Activated CD4-positive, alpha-beta T cell treated with anti-CD3 and anti-CD28 coated beads for 36 hours (primary cell): ENCODE measurements around the gene RFPL3. TPM values are rescaled to one million over a fixed set of nuclear protein-coding genes. Genes with fewer than 3 reads are reported as not detected.

Experiments used
- ATAC-seq: fragments of 200-7000 bp; cut with Tn5 transposase; one replicate; pipeline ENCODE4 v1.10.0; 2021; ENCODE audit warnings: mild to moderate bottlenecking, moderate library complexity
- CTCF ChIA-PET: fragments of 350-600 bp; sonication (Branson Sonifier 250); formaldehyde crosslinking; loops from one replicate; lab custom pipeline; 2021; ENCODE audit warnings: antibody characterized with exemption; lab: Charles Lee
- POLR2A ChIA-PET: fragments of 350-600 bp; sonication (Branson Sonifier 250); formaldehyde crosslinking; loops from one replicate; lab custom pipeline; 2021; ENCODE audit warnings: antibody characterized with exemption, inconsistent platforms; lab: Charles Lee
- DNase-seq: peaks from one replicate; pipeline ENCODE4 v3.0.0-alpha.2; 2020
- H3K27ac Mint-ChIP-seq: one replicate; pipeline ENCODE4 v1.8.0; 2021; ENCODE audit warnings: mixed read lengths
- H3K27me3 Mint-ChIP-seq: one replicate; pipeline ENCODE4 v1.8.0; 2021; ENCODE audit warnings: mixed read lengths
- H3K36me3 Mint-ChIP-seq: one replicate; pipeline ENCODE4 v1.8.0; 2021; ENCODE audit warnings: low read depth, mixed read lengths
- H3K4me1 Mint-ChIP-seq: one replicate; pipeline ENCODE4 v1.8.0; 2021; ENCODE audit warnings: mixed read lengths
- H3K4me3 Mint-ChIP-seq: one replicate; pipeline ENCODE4 v1.8.0; 2021; ENCODE audit warnings: mild to moderate bottlenecking, moderate library complexity, mixed read lengths
- H3K9me3 Mint-ChIP-seq: one replicate; pipeline ENCODE4 v1.8.0; 2021; ENCODE audit warnings: low read depth, mixed read lengths
- intact Hi-C, 2 experiments: fragments of 100-400 bp; cut with DNase I in 1 of 2; cut with micrococcal nuclease in 1 of 2; formaldehyde crosslinking; loops; one replicate each; pipeline versions ENCODE4 v1.14.2 to v1.15.1; 2022 to 2024; cut with DNase I, micrococcal nuclease
- total RNA-seq, 2 experiments: library from RNA; stranded (reverse); gene quantifications; one replicate each; pipeline ENCODE4 v1.2.3, GENCODE V29; 2021

RFPL3 gene
- total RNA-seq, 2 experiments from 2014 or later, result not detected

- CTCF ChIA-PET, result no interaction called here
These were observed 34.0 kb upstream of the RFPL3 start for GRCh38 chr22:32323513-32324164.

GRCh38 chr22:32324505-32325415, 32.9 kb upstream of the RFPL3 start:
- no peak overlapping the region for H3K27ac Mint-ChIP-seq
- CTCF ChIA-PET, result no interaction called here

More at GRCh38 chr22:32323513-32324164, 34.0 kb upstream of the RFPL3 start:
- Mint-ChIP-seq H3K4me1 (no peaks in the 10 kb centered on the region), H3K9me3 (no peaks in the 10 kb centered on the region), H3K27ac (no peak overlapping the region), H3K36me3 (no peaks in the 10 kb centered on the region), H3K4me3 (no peak overlapping the region), H3K27me3 (peaks cover 9% of the 10 kb centered on the region)
- DNase-seq (no peak), ATAC-seq (no peak)
- POLR2A ChIA-PET, result no interaction called here
- intact Hi-C loops, result no loop called here

GRCh38 chr22:32325416-32325801, 32.3 kb upstream of the RFPL3 start:
- H3K36me3 Mint-ChIP-seq, result no peaks in the 10 kb centered on the region
- no peak overlapping the region for H3K4me3 Mint-ChIP-seq
- ATAC-seq (no peak), DNase-seq (no peak)
- peaks cover 5% of the 10 kb centered on the region for H3K27me3 Mint-ChIP-seq
- POLR2A ChIA-PET, result no interaction called here
- H3K4me1 Mint-ChIP-seq, result no peaks in the 10 kb centered on the region
- no peaks in the 10 kb centered on the region for H3K9me3 Mint-ChIP-seq
- no peak overlapping the region for H3K27ac Mint-ChIP-seq
- CTCF ChIA-PET, result no interaction called here
- intact Hi-C loops, result no loop called here

More at GRCh38 chr22:32324505-32325415, 32.9 kb upstream of the RFPL3 start:
- Mint-ChIP-seq H3K4me3 (no peak overlapping the region), H3K36me3 (no peaks in the 10 kb centered on the region), H3K9me3 (no peaks in the 10 kb centered on the region), H3K27me3 (peaks cover 5% of the 10 kb centered on the region), H3K4me1 (no peaks in the 10 kb centered on the region)
- intact Hi-C loops, result no loop called here
- POLR2A ChIA-PET, result interaction anchor here (0.6 kb wide), 1 partner anchor 264 kb away, joined by 3 read pairs; no protein-coding TSS in a partner anchor
- ATAC-seq (no peak), DNase-seq (no peak)

GRCh38 chr22:32325811-32326237, 31.8 kb upstream of the RFPL3 start:
- H3K9me3 Mint-ChIP-seq, result no peaks in the 10 kb centered on the region
- intact Hi-C loops, result no loop called here
- H3K4me1 Mint-ChIP-seq, result no peaks in the 10 kb centered on the region
- H3K36me3 Mint-ChIP-seq, result no peaks in the 10 kb centered on the region
- H3K27ac Mint-ChIP-seq, result no peak overlapping the region
- CTCF ChIA-PET, result no interaction called here
- DNase-seq (no peak), ATAC-seq (no peak)
- POLR2A ChIA-PET, result no interaction called here
- H3K4me3 Mint-ChIP-seq, result no peak overlapping the region
- H3K27me3 Mint-ChIP-seq, result peaks cover 5% of the 10 kb centered on the region

GRCh38 chr22:32326647-32327046, 31.0 kb upstream of the RFPL3 start:
- no peaks in the 10 kb centered on the region for H3K4me1 Mint-ChIP-seq
- no peak overlapping the region for H3K27ac Mint-ChIP-seq
- intact Hi-C loops, result no loop called here
- no peaks in the 10 kb centered on the region for H3K9me3 Mint-ChIP-seq
- ChIA-PET POLR2A (no interaction called here), CTCF (no interaction called here)
- no peaks in the 10 kb centered on the region for H3K36me3 Mint-ChIP-seq
- DNase-seq (no peak), ATAC-seq (no peak)
- no peak overlapping the region for H3K4me3 Mint-ChIP-seq
- peaks cover 3% of the 10 kb centered on the region for H3K27me3 Mint-ChIP-seq

GRCh38 chr22:32327066-32327465, 30.6 kb upstream of the RFPL3 start:
- Mint-ChIP-seq H3K27ac (no peak overlapping the region), H3K27me3 (no peaks in the 10 kb centered on the region), H3K4me1 (no peaks in the 10 kb centered on the region), H3K4me3 (no peak overlapping the region), H3K9me3 (no peaks in the 10 kb centered on the region), H3K36me3 (no peaks in the 10 kb centered on the region)
- intact Hi-C loops, result no loop called here
- CTCF ChIA-PET, result no interaction called here
- DNase-seq (no peak), ATAC-seq (no peak)
- POLR2A ChIA-PET, result no interaction called here

GRCh38 chr22:32327596-32328171, 30.0 kb upstream of the RFPL3 start:
- ChIA-PET CTCF (no interaction called here), POLR2A (no interaction called here)
- Mint-ChIP-seq H3K27me3 (peaks cover 1% of the 10 kb centered on the region), H3K27ac (no peak overlapping the region), H3K36me3 (no peaks in the 10 kb centered on the region), H3K4me1 (no peaks in the 10 kb centered on the region), H3K4me3 (no peak overlapping the region), H3K9me3 (no peaks in the 10 kb centered on the region)
- intact Hi-C loops, result no loop called here
- no peak for ATAC-seq
- no peak for DNase-seq

- DNase-seq (no peak), ATAC-seq (no peak)
- Mint-ChIP-seq H3K27ac (no peak overlapping the region), H3K36me3 (no peaks in the 10 kb centered on the region), H3K9me3 (no peaks in the 10 kb centered on the region), H3K27me3 (peaks cover 2% of the 10 kb centered on the region), H3K4me1 (no peaks in the 10 kb centered on the region), H3K4me3 (no peak overlapping the region)
- intact Hi-C loops, result no loop called here
- ChIA-PET POLR2A (no interaction called here), CTCF (no interaction called here)
These were observed 29.1 kb upstream of the RFPL3 start for GRCh38 chr22:32328306-32329201.

- intact Hi-C loops, result no loop called here
- H3K36me3 Mint-ChIP-seq, result no peaks in the 10 kb centered on the region
- no peaks in the 10 kb centered on the region for H3K9me3 Mint-ChIP-seq
- POLR2A ChIA-PET, result no interaction called here
- DNase-seq (no peak), ATAC-seq (no peak)
- no peak overlapping the region for H3K27ac Mint-ChIP-seq
- peaks cover 8% of the 10 kb centered on the region for H3K27me3 Mint-ChIP-seq
- H3K4me3 Mint-ChIP-seq, result no peak overlapping the region
- CTCF ChIA-PET, result no interaction called here
- no peaks in the 10 kb centered on the region for H3K4me1 Mint-ChIP-seq
These were observed 28.4 kb upstream of the RFPL3 start for GRCh38 chr22:32329202-32329645.

- DNase-seq, result no peak
- ChIA-PET CTCF (no interaction called here), POLR2A (no interaction called here)
- ATAC-seq, result no peak
- Mint-ChIP-seq H3K9me3 (no peaks in the 10 kb centered on the region), H3K27ac (no peak overlapping the region), H3K36me3 (no peaks in the 10 kb centered on the region), H3K27me3 (peaks cover 13% of the 10 kb centered on the region), H3K4me3 (no peak overlapping the region), H3K4me1 (no peaks in the 10 kb centered on the region)
- intact Hi-C loops, result no loop called here
These were observed 26.3 kb upstream of the RFPL3 start for GRCh38 chr22:32331236-32331917.
